HepG2 (cell line): ENCODE measurements around the gene CLDN15. TPM values are rescaled to one million over a fixed set of nuclear protein-coding genes. Genes with fewer than 3 reads are reported as not detected.
A peak's percentile ranks its signal among the peaks of the same experiment; 100 is the strongest.

ENCODE experiments used
- ARNT ChIP-seq: fragments of 450-650 bp; IDR thresholded peaks from 2 replicates; pipeline ENCODE4 v1.6.1; 2017
- CENPX ChIP-seq: sonication (generic); formaldehyde crosslinking; IDR thresholded peaks from 2 replicates; pipeline ENCODE4 v1.9.0; 2021; ENCODE audit warnings: mild to moderate bottlenecking, missing genetic modification reagents, moderate library complexity
- CREB1 ChIP-seq, 2 experiments: fragments of 450-650 bp in 1 of 2; IDR thresholded peaks; 2 replicates each; pipeline ENCODE4 v1.6.1; 2016 to 2017; ENCODE audit warnings: control low read depth in 1 of 2, mild to moderate bottlenecking in 1 of 2, missing compliant biosample characterization in 1 of 2, missing genetic modification characterization in 1 of 2
- FOXC1 ChIP-seq: sonication (generic); formaldehyde crosslinking; IDR thresholded peaks from 2 replicates; pipeline ENCODE4 v1.8.0; 2022; ENCODE audit warnings: mild to moderate bottlenecking, missing genetic modification reagents, borderline replicate concordance
- FOXK1 ChIP-seq: sonication (generic); formaldehyde crosslinking; IDR thresholded peaks from 2 replicates; pipeline ENCODE4 v1.4.0; 2020; ENCODE audit warnings: low read depth, missing genetic modification reagents, borderline replicate concordance
- HNRNPH1 ChIP-seq: fragments of 200-400 bp; formaldehyde crosslinking; optimal IDR thresholded peaks from 2 replicates; pipeline ENCODE3; 2017; ENCODE audit warnings: mild to moderate bottlenecking, low read depth, low read length
- JUNB ChIP-seq: sonication (generic); formaldehyde crosslinking; IDR thresholded peaks from 2 replicates; pipeline ENCODE4 v1.8.0; 2022; ENCODE audit warnings: missing genetic modification reagents, mild to moderate bottlenecking, borderline replicate concordance
- MYC ChIP-seq: sonication (generic); formaldehyde crosslinking; IDR thresholded peaks from 2 replicates; pipeline ENCODE4 v1.9.0; 2021; ENCODE audit warnings: missing genetic modification reagents, borderline replicate concordance
- NRL ChIP-seq: sonication (generic); formaldehyde crosslinking; IDR thresholded peaks from 2 replicates; pipeline ENCODE4 v1.5.0; 2020; ENCODE audit warnings: missing genetic modification reagents, mild to moderate bottlenecking, moderate library complexity, borderline replicate concordance
- PAWR ChIP-seq: sonication (generic); formaldehyde crosslinking; IDR thresholded peaks from 2 replicates; pipeline ENCODE4 v1.4.0; 2020; ENCODE audit warnings: missing genetic modification reagents, mild to moderate bottlenecking, borderline replicate concordance
- RARG ChIP-seq: sonication (generic); formaldehyde crosslinking; IDR thresholded peaks from 2 replicates; pipeline ENCODE4 v1.4.0; 2020; ENCODE audit warnings: low read depth, mild to moderate bottlenecking, missing genetic modification reagents
- RXRB ChIP-seq: IDR thresholded peaks from 2 replicates; pipeline ENCODE4 v1.6.1; 2016; ENCODE audit warnings: borderline replicate concordance, missing genetic modification reagents, missing compliant biosample characterization
- SALL1 ChIP-seq: sonication (generic); formaldehyde crosslinking; IDR thresholded peaks from 2 replicates; pipeline ENCODE4 v1.8.0; 2022; ENCODE audit warnings: mild to moderate bottlenecking, missing genetic modification reagents
- SP4 ChIP-seq: sonication (generic); formaldehyde crosslinking; IDR thresholded peaks from 2 replicates; pipeline ENCODE4 v1.8.1; 2023; ENCODE audit warnings: mild to moderate bottlenecking, missing genetic modification reagents
- TCF7 ChIP-seq: sonication (generic); IDR thresholded peaks from 2 replicates; pipeline ENCODE4 v1.6.1; 2016; ENCODE audit warnings: antibody characterized with exemption, low read depth
- ZNF232 ChIP-seq: sonication (generic); formaldehyde crosslinking; IDR thresholded peaks from 2 replicates; pipeline ENCODE4 v1.4.0; 2020; ENCODE audit warnings: missing genetic modification reagents, borderline replicate concordance
- ZNF468 ChIP-seq: sonication (generic); formaldehyde crosslinking; IDR thresholded peaks from 2 replicates; pipeline ENCODE4 v1.8.0; 2022; ENCODE audit warnings: mild to moderate bottlenecking, moderate library complexity, missing genetic modification reagents
- polyA plus RNA-seq, 8 experiments: library from polyadenylated mRNA; depleted of rRNA in 3 of 8; stranded (reverse) in 7 of 8; unstranded in 1 of 8; fragments of >200 nt; fragmentation: Illumina TruSeq in 4 of 8; extraction: Trizol in 4 of 8; gene quantifications; 2 replicates each; pipeline versions ENCODE4 v1.2.1 to v1.2.3, GENCODE V29; 2011 to 2016; ENCODE audit warnings: low read depth in 4 of 8, missing spikeins in 1 of 8, mixed read lengths in 1 of 8; ENCODE audit not compliant: insufficient read depth in 1 of 8
- total RNA-seq, 5 experiments: library from RNA; depleted of rRNA; stranded (reverse); fragments of >200 nt; fragmentation: Illumina TruSeq; extraction: Trizol; gene quantifications; 2 replicates each; pipeline ENCODE4 v1.2.3, GENCODE V29; 2016; ENCODE audit warnings: low read depth in 1 of 5
- TF ChIP-seq, protein P1 (sequence below): sonication (generic); formaldehyde crosslinking; conservative IDR thresholded peaks from 2 replicates; pipeline ENCODE4 v1.4.0; 2020; ENCODE audit warnings: missing genetic modification reagents
- TF ChIP-seq, protein P2 (sequence below): sonication (generic); formaldehyde crosslinking; IDR thresholded peaks from 2 replicates; pipeline ENCODE4 v1.4.0; 2020; ENCODE audit warnings: missing genetic modification reagents, borderline replicate concordance
- TF ChIP-seq, protein P3 (sequence below): sonication (generic); formaldehyde crosslinking; IDR thresholded peaks from 2 replicates; pipeline ENCODE4 v1.8.0; 2022; ENCODE audit warnings: low read depth, missing genetic modification reagents
- TF ChIP-seq, protein P4 (sequence below): sonication (generic); formaldehyde crosslinking; IDR thresholded peaks from 2 replicates; pipeline ENCODE4 v1.4.0; 2020; ENCODE audit warnings: mild to moderate bottlenecking, missing genetic modification reagents

Gene CLDN15
- total and polyA plus RNA-seq, 2 of the 13 experiments (the other 11 are each of a cell fraction or from before 2014, with no cell fraction given) = 7.1 to 17.8 TPM

DNA sequence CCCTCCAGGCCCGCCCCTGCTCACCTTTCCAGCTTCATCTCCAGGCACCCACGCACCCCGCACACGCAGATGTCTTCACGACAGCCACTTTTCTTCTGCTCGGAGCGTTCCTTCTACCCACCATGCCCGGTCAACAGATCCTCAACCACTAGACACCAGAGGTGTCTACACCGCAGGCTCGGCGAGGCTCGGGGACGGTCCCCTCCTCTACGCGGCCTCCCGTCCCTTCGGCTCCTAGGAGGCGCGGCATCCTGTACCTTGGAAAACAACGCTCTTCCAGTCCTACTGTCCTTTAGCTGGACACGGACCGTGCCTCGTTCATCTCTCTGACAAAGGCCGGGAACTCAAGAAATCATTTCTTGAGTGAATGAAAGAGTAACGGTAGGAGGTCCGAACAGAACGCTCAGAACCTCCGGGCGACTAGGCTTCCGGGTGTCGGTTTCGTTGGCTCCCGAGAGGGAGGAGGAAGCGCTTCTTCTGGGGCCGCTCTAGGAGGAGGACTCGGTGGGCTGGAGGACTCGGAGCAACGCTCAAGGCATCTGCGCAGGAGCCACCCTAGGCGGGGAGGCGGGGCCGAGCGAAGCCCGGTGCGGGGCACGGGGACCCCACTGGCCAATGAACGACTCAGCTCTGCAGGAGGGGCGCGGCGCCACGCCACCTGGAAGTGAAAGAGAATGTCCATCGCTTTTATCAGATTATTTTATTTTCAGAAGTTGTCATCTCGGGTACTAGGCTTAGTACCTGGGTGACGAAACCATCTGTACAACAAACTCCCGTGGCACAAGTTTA, 14.5 kb upstream of the CLDN15 start (continued):
- TF ChIP-seq SP4 (CRISPR knock-in tag) (peak; percentile 48), NRL (0 out of 2 replicates have a peak, but pooled peaks have one; percentile 64), HNRNPH1 (no peak), PAWR (CRISPR knock-in tag) (no peak), RARG (CRISPR knock-in tag) (no peak), ARNT (no peak), MYC (CRISPR knock-in tag) (peak; percentile 58; the same call in 1 of the 2 replicates), CENPX (CRISPR knock-in tag) (no peak), SALL1 (CRISPR knock-in tag) (no peak; the same call in none of the 2 replicates), ZNF232 (CRISPR knock-in tag) (no peak), TCF7 (no peak), FOXC1 (peak; percentile 85), RXRB (CRISPR knock-in tag) (peak; percentile 33; the same call in 1 of the 2 replicates), FOXK1 (peak; percentile 62; the same call in 1 of the 2 replicates), CREB1 (IDR thresholded peaks at IDR 0.05) (no peak), CREB1 (CRISPR knock-in tag; IDR thresholded peaks at IDR 0.05) (peak; percentile 49; the same call in 1 of the 2 replicates), JUNB (no peak), ZNF468 (CRISPR knock-in tag) (no peak)
- TF ChIP-seq, protein P1, sequence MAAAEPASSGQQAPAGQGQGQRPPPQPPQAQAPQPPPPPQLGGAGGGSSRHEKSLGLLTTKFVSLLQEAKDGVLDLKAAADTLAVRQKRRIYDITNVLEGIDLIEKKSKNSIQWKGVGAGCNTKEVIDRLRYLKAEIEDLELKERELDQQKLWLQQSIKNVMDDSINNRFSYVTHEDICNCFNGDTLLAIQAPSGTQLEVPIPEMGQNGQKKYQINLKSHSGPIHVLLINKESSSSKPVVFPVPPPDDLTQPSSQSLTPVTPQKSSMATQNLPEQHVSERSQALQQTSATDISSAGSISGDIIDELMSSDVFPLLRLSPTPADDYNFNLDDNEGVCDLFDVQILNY (CRISPR knock-in tag) = no peak
- TF ChIP-seq, protein P2, sequence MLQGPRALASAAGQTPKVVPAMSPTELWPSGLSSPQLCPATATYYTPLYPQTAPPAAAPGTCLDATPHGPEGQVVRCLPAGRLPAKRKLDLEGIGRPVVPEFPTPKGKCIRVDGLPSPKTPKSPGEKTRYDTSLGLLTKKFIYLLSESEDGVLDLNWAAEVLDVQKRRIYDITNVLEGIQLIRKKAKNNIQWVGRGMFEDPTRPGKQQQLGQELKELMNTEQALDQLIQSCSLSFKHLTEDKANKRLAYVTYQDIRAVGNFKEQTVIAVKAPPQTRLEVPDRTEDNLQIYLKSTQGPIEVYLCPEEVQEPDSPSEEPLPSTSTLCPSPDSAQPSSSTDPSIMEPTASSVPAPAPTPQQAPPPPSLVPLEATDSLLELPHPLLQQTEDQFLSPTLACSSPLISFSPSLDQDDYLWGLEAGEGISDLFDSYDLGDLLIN (CRISPR knock-in tag) = no peak
- TF ChIP-seq, protein P3, sequence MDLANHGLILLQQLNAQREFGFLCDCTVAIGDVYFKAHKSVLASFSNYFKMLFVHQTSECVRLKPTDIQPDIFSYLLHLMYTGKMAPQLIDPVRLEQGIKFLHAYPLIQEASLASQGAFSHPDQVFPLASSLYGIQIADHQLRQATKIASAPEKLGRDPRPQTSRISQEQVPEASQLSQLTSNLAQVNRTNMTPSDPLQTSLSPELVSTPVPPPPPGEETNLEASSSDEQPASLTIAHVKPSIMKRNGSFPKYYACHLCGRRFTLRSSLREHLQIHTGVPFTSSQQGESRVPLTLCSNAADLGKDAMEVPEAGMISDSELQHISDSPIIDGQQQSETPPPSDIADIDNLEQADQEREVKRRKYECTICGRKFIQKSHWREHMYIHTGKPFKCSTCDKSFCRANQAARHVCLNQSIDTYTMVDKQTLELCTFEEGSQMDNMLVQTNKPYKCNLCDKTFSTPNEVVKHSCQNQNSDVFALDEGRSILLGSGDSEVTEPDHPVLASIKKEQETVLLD (CRISPR knock-in tag) = no peak; the same call in 1 of the 2 replicates
- TF ChIP-seq, protein P4, sequence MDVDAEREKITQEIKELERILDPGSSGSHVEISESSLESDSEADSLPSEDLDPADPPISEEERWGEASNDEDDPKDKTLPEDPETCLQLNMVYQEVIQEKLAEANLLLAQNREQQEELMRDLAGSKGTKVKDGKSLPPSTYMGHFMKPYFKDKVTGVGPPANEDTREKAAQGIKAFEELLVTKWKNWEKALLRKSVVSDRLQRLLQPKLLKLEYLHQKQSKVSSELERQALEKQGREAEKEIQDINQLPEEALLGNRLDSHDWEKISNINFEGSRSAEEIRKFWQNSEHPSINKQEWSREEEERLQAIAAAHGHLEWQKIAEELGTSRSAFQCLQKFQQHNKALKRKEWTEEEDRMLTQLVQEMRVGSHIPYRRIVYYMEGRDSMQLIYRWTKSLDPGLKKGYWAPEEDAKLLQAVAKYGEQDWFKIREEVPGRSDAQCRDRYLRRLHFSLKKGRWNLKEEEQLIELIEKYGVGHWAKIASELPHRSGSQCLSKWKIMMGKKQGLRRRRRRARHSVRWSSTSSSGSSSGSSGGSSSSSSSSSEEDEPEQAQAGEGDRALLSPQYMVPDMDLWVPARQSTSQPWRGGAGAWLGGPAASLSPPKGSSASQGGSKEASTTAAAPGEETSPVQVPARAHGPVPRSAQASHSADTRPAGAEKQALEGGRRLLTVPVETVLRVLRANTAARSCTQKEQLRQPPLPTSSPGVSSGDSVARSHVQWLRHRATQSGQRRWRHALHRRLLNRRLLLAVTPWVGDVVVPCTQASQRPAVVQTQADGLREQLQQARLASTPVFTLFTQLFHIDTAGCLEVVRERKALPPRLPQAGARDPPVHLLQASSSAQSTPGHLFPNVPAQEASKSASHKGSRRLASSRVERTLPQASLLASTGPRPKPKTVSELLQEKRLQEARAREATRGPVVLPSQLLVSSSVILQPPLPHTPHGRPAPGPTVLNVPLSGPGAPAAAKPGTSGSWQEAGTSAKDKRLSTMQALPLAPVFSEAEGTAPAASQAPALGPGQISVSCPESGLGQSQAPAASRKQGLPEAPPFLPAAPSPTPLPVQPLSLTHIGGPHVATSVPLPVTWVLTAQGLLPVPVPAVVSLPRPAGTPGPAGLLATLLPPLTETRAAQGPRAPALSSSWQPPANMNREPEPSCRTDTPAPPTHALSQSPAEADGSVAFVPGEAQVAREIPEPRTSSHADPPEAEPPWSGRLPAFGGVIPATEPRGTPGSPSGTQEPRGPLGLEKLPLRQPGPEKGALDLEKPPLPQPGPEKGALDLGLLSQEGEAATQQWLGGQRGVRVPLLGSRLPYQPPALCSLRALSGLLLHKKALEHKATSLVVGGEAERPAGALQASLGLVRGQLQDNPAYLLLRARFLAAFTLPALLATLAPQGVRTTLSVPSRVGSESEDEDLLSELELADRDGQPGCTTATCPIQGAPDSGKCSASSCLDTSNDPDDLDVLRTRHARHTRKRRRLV (CRISPR knock-in tag) = peak; percentile 43; the same call in 1 of the 2 replicates
